C4-2B (cell line): ENCODE data around the gene ZNF341.

Experiments
- ZFX ChIP-seq: fragments of 450-650 bp; IDR thresholded peaks from 2 replicates; pipeline ENCODE4 v1.6.1; 2017
- TF ChIP-seq, protein P1 (sequence below): fragments of 450-650 bp; conservative IDR thresholded peaks from 2 replicates; pipeline ENCODE4 v1.5.1; 2017; ENCODE audit warnings: mild to moderate bottlenecking

DNA sequence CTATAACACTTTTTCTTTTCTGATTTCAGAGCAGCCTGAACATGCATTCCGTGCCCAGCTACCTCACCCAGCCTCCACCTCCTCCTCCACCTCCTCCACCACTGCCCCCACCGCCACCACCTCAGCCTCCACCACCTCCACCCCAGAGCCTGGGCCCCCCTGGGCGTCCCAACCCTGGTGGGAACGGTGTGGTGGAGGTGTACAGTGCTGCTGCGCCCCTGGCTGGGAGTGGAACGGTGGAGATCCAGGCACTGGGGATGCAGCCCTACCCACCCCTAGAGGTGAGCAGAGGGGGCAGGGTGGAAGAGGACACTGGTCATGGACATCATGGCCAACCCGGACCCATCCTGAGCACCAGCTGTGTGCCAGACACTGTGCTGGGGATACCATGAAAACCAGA, 21.3 kb downstream of the ZNF341 start:
- TF ChIP-seq, protein P1, sequence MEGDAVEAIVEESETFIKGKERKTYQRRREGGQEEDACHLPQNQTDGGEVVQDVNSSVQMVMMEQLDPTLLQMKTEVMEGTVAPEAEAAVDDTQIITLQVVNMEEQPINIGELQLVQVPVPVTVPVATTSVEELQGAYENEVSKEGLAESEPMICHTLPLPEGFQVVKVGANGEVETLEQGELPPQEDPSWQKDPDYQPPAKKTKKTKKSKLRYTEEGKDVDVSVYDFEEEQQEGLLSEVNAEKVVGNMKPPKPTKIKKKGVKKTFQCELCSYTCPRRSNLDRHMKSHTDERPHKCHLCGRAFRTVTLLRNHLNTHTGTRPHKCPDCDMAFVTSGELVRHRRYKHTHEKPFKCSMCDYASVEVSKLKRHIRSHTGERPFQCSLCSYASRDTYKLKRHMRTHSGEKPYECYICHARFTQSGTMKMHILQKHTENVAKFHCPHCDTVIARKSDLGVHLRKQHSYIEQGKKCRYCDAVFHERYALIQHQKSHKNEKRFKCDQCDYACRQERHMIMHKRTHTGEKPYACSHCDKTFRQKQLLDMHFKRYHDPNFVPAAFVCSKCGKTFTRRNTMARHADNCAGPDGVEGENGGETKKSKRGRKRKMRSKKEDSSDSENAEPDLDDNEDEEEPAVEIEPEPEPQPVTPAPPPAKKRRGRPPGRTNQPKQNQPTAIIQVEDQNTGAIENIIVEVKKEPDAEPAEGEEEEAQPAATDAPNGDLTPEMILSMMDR: no peak
- TF ChIP-seq ZFX: no peak
